H9 (cell line): Measurements from ENCODE around the gene CKLF. TPM values are rescaled to one million over a fixed set of nuclear protein-coding genes. Genes with fewer than 3 reads are reported as not detected.
A peak's percentile ranks its signal among the peaks of the same experiment; 100 is the strongest.

Experiments
- DNase-seq: peaks from one replicate; pipeline ENCODE4 v3.0.0-alpha.2; 2017
- H2AFZ ChIP-seq: one replicate; pipeline ENCODE4 v1.6.1; 2013; ENCODE audit warnings: mild to moderate bottlenecking, low read length, control low read depth, moderate library complexity
- H2AK5ac ChIP-seq: 2 replicates; pipeline ENCODE4 v1.6.1; 2013; ENCODE audit warnings: low read length, control low read depth, mixed read lengths; ENCODE audit not compliant: insufficient read length
- H2BK120ac ChIP-seq: one replicate; pipeline ENCODE4 v1.6.1; 2013; ENCODE audit warnings: low read depth, mild to moderate bottlenecking, low read length, control low read depth, inconsistent platforms; ENCODE audit not compliant: poor library complexity, severe bottlenecking
- H2BK12ac ChIP-seq: 2 replicates; pipeline ENCODE4 v1.6.1; 2013; ENCODE audit warnings: low read length, control low read depth, mixed read lengths, low read depth; ENCODE audit not compliant: insufficient read length
- H2BK15ac ChIP-seq: 2 replicates; pipeline ENCODE4 v1.6.1; 2013; ENCODE audit warnings: low read depth, low read length, control low read depth
- H2BK20ac ChIP-seq: one replicate; pipeline ENCODE4 v1.6.1; 2013; ENCODE audit warnings: low read depth, mild to moderate bottlenecking, low read length, control low read depth, inconsistent platforms; ENCODE audit not compliant: poor library complexity, severe bottlenecking
- H2BK5ac ChIP-seq: 2 replicates; pipeline ENCODE4 v1.6.1; 2013; ENCODE audit warnings: low read length, control low read depth, mixed read lengths; ENCODE audit not compliant: insufficient read length
- H3K14ac ChIP-seq: 2 replicates; pipeline ENCODE4 v1.6.1; 2013; ENCODE audit warnings: low read length, control low read depth; ENCODE audit not compliant: insufficient read depth
- H3K18ac ChIP-seq: 2 replicates; pipeline ENCODE4 v1.6.1; 2013; ENCODE audit warnings: low read depth, mild to moderate bottlenecking, mixed read lengths, low read length, control low read depth; ENCODE audit not compliant: insufficient read length
- H3K23ac ChIP-seq: 2 replicates; pipeline ENCODE4 v1.6.1; 2013; ENCODE audit warnings: low read length, control low read depth, mixed read lengths, low read depth; ENCODE audit not compliant: insufficient read length
- H3K23me2 ChIP-seq: 2 replicates; pipeline ENCODE4 v1.6.1; 2013; ENCODE audit warnings: low read depth, mild to moderate bottlenecking, mixed read lengths, low read length, control low read depth; ENCODE audit not compliant: insufficient read length, poor library complexity, severe bottlenecking
- H3K27ac ChIP-seq: 2 replicates; pipeline ENCODE4 v1.5.1; 2013; ENCODE audit warnings: low read length, control low read depth, mixed read lengths, low read depth; ENCODE audit not compliant: insufficient read length
- H3K27me3 ChIP-seq: 2 replicates; pipeline ENCODE4 v1.6.1; 2013; ENCODE audit warnings: low read length, control low read depth, inconsistent platforms; ENCODE audit not compliant: insufficient read depth
- H3K4ac ChIP-seq: 2 replicates; pipeline ENCODE4 v1.6.1; 2013; ENCODE audit warnings: low read depth, mild to moderate bottlenecking, control low read depth, inconsistent platforms, low read length, moderate library complexity
- H3K4me1 ChIP-seq: 2 replicates; pipeline ENCODE4 v1.6.1; 2013; ENCODE audit warnings: low read length, control low read depth, inconsistent platforms; ENCODE audit not compliant: insufficient read depth
- H3K4me2 ChIP-seq: 2 replicates; pipeline ENCODE4 v1.6.1; 2013; ENCODE audit warnings: low read length, control low read depth, mixed read lengths; ENCODE audit not compliant: insufficient read length, insufficient read depth
- H3K56ac ChIP-seq: 2 replicates; pipeline ENCODE4 v1.6.1; 2013; ENCODE audit warnings: low read depth, mild to moderate bottlenecking, mixed read lengths, low read length, control low read depth; ENCODE audit not compliant: insufficient read length
- H3K79me1 ChIP-seq: 2 replicates; pipeline ENCODE4 v1.6.1; 2013; ENCODE audit warnings: low read depth, mild to moderate bottlenecking, moderate library complexity, low read length, control low read depth, inconsistent platforms; ENCODE audit not compliant: insufficient read depth, poor library complexity, severe bottlenecking
- H3K79me2 ChIP-seq: 2 replicates; pipeline ENCODE4 v1.6.1; 2013; ENCODE audit warnings: low read length, control low read depth, inconsistent platforms; ENCODE audit not compliant: insufficient read depth
- H3K9ac ChIP-seq: 2 replicates; pipeline ENCODE4 v1.6.1; 2013; ENCODE audit warnings: low read length, control low read depth, mixed read lengths; ENCODE audit not compliant: insufficient read length; ENCODE audit errors: extremely low read depth
- H3K9me3 ChIP-seq: one replicate; pipeline ENCODE4 v1.6.1; 2013; ENCODE audit warnings: low read depth, low read length, inconsistent platforms; ENCODE audit not compliant: control insufficient read depth
- H3T11ph ChIP-seq: one replicate; pipeline ENCODE4 v1.6.1; 2013; ENCODE audit warnings: mild to moderate bottlenecking, low read length, control low read depth, inconsistent platforms
- H4K20me1 ChIP-seq: one replicate; pipeline ENCODE4 v1.6.1; 2013; ENCODE audit not compliant: control insufficient read depth, insufficient read length, insufficient read depth
- H4K5ac ChIP-seq: 2 replicates; pipeline ENCODE4 v1.6.1; 2013; ENCODE audit warnings: low read depth, mild to moderate bottlenecking, mixed read lengths, low read length, control low read depth; ENCODE audit not compliant: insufficient read length
- H4K8ac ChIP-seq: replicated peaks from 2 replicates; pipeline ENCODE4 v1.6.1; 2013; ENCODE audit warnings: low read length, control low read depth, mixed read lengths, low read depth; ENCODE audit not compliant: insufficient read length
- H4K91ac ChIP-seq: 2 replicates; pipeline ENCODE4 v1.6.1; 2013; ENCODE audit warnings: low read depth, mild to moderate bottlenecking, moderate library complexity, mixed read lengths, low read length, control low read depth; ENCODE audit not compliant: insufficient read length
- H3K27ac Mint-ChIP-seq, 3 experiments: 2 replicates in 2 of 3; 3 replicates in 1 of 3; pipeline ENCODE4 v1.8.0; 2020 to 2021; ENCODE audit warnings: mixed read lengths in 3 of 3, mild to moderate bottlenecking in 1 of 3, moderate library complexity in 1 of 3
- H3K27me3 Mint-ChIP-seq: 2 replicates; pipeline ENCODE4 v1.8.0; 2021; ENCODE audit warnings: low read depth, mild to moderate bottlenecking, moderate library complexity, mixed read lengths
- H3K36me3 Mint-ChIP-seq, 3 experiments: 2 replicates in 2 of 3; 3 replicates in 1 of 3; pipeline ENCODE4 v1.8.0; 2020 to 2021; ENCODE audit warnings: low read depth in 3 of 3, mixed read lengths in 3 of 3; ENCODE audit not compliant: insufficient read depth in 1 of 3
- H3K4me1 Mint-ChIP-seq, 2 experiments: 2 replicates each; pipeline ENCODE4 v1.8.0; 2020; ENCODE audit warnings: mixed read lengths in 2 of 2
- H3K4me3 Mint-ChIP-seq, 2 experiments: 2 replicates in 1 of 2; 3 replicates in 1 of 2; pipeline ENCODE4 v1.8.0; 2020 to 2021; ENCODE audit warnings: mild to moderate bottlenecking in 2 of 2, mixed read lengths in 2 of 2, moderate library complexity in 1 of 2
- H3K9me3 Mint-ChIP-seq, 2 experiments: 2 replicates in 1 of 2; 3 replicates in 1 of 2; pipeline ENCODE4 v1.8.0; 2020; ENCODE audit warnings: mild to moderate bottlenecking in 2 of 2, mixed read lengths in 2 of 2, moderate library complexity in 1 of 2
- WGBS: extraction: QIAGEN DNeasy Blood & Tissue Kit; methylation state at CpG from one replicate; pipeline ENCODE4 v1.1.7; 2013; ENCODE audit warnings: missing lambda C conversion rate, low lambda C conversion rate, mixed read lengths; ENCODE audit not compliant: insufficient read length; ENCODE audit errors: extremely low coverage; 5-methylcytosine and 5-hydroxymethylcytosine counted together
- total RNA-seq: library from RNA; stranded (reverse); gene quantifications from 2 replicates; pipeline ENCODE4 v1.2.1, GENCODE V29; 2021
- TF ChIP-seq, protein P1 (sequence below): fragments of 200-600 bp; sonication (generic); conservative IDR thresholded peaks from 3 replicates; pipeline ENCODE4 v1.8.0; 2021; ENCODE audit warnings: antibody characterized with exemption, mild to moderate bottlenecking

Gene CKLF
- total RNA-seq, 1 experiment from 2014 or later: 23.1 TPM

GRCh38 chr16:66521252-66521713 lies 31.1 kb upstream of the CKLF start:
- Histone ChIP-seq H3T11ph (no peak overlapping the region), H2AK5ac (no peak overlapping the region), H4K8ac (no peak overlapping the region), H3K79me1 (no peaks in the 10 kb centered on the region), H3K4me1 (no peaks in the 10 kb centered on the region), H3K27ac (no peak overlapping the region), H3K4ac (no peak overlapping the region), H3K23ac (no peak overlapping the region), H2BK20ac (no peak overlapping the region), H2BK5ac (no peak overlapping the region), H3K9me3 (no peaks in the 10 kb centered on the region), H2AFZ (no peak overlapping the region), H2BK15ac (no peak overlapping the region), H3K4me2 (no peak overlapping the region), H4K20me1 (no peaks in the 10 kb centered on the region), H3K23me2 (no peaks in the 10 kb centered on the region), H3K79me2 (no peaks in the 10 kb centered on the region), H3K56ac (no peak overlapping the region), H3K18ac (no peak overlapping the region), H3K27me3 (no peaks in the 10 kb centered on the region), H3K9ac (no peak overlapping the region), H4K91ac (no peak overlapping the region), H2BK120ac (no peak overlapping the region), H3K14ac (no peak overlapping the region; the same call in 1 of the 2 replicates), H2BK12ac (no peak overlapping the region), H4K5ac (no peak overlapping the region)
- peaks cover 2% of the 10 kb centered on the region for H3K27me3 Mint-ChIP-seq
- H3K4me1 Mint-ChIP-seq: peaks cover 14 to 16% of the 10 kb centered on the region in 2 experiments
- TF ChIP-seq, protein P1, sequence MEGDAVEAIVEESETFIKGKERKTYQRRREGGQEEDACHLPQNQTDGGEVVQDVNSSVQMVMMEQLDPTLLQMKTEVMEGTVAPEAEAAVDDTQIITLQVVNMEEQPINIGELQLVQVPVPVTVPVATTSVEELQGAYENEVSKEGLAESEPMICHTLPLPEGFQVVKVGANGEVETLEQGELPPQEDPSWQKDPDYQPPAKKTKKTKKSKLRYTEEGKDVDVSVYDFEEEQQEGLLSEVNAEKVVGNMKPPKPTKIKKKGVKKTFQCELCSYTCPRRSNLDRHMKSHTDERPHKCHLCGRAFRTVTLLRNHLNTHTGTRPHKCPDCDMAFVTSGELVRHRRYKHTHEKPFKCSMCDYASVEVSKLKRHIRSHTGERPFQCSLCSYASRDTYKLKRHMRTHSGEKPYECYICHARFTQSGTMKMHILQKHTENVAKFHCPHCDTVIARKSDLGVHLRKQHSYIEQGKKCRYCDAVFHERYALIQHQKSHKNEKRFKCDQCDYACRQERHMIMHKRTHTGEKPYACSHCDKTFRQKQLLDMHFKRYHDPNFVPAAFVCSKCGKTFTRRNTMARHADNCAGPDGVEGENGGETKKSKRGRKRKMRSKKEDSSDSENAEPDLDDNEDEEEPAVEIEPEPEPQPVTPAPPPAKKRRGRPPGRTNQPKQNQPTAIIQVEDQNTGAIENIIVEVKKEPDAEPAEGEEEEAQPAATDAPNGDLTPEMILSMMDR: no peak
- no CpG with 5 or more reads among the region's 5 CpGs for WGBS
- no peaks in the 10 kb centered on the region for H3K9me3 Mint-ChIP-seq
- no peak overlapping the region for H3K4me3 Mint-ChIP-seq
- peak overlapping the region in 1 of 3 experiments; percentile 53; a peak in 1 of 7 replicates for H3K27ac Mint-ChIP-seq
- DNase-seq: no peak
- H3K36me3 Mint-ChIP-seq: peaks cover 0 to 3% (median 0%) of the 10 kb centered on the region in 3 experiments; a peak in 2 of 7 replicates
